WTC11 (cell line): Measurements from ENCODE around the gene KANSL1L. TPM values are rescaled to one million over a fixed set of nuclear protein-coding genes. Genes with fewer than 3 reads are reported as not detected.

Source experiments
- ATAC-seq: fragments of 200-7000 bp; cut with Tn5 transposase; 2 replicates; pipeline ENCODE4 v1.10.0; 2021; ENCODE audit warnings: mild to moderate bottlenecking, moderate library complexity
- CTCF ChIA-PET: fragments of 300-600 bp; sonication (Branson Sonifier 250); formaldehyde crosslinking; loops from one replicate; lab custom pipeline; 2021; ENCODE audit warnings: antibody characterized with exemption; lab: Charles Lee
- POLR2A ChIA-PET: fragments of 350-600 bp; sonication (Branson Sonifier 250); formaldehyde crosslinking; loops from one replicate; lab custom pipeline; 2021; ENCODE audit warnings: antibody characterized with exemption; lab: Charles Lee
- DNase-seq: peaks from one replicate; pipeline ENCODE4 v3.0.0; 2021; ENCODE audit warnings: low spot score
- H3K27ac Mint-ChIP-seq: 2 replicates; pipeline ENCODE4 v1.8.0; 2021; ENCODE audit warnings: mixed read lengths
- H3K27me3 Mint-ChIP-seq: 2 replicates; pipeline ENCODE4 v1.8.0; 2021; ENCODE audit warnings: low read depth, mild to moderate bottlenecking, moderate library complexity, mixed read lengths
- H3K36me3 Mint-ChIP-seq: 2 replicates; pipeline ENCODE4 v1.8.0; 2021; ENCODE audit warnings: mixed read lengths
- H3K4me1 Mint-ChIP-seq: 2 replicates; pipeline ENCODE4 v1.8.0; 2022; ENCODE audit warnings: mixed read lengths
- H3K4me3 Mint-ChIP-seq: 2 replicates; pipeline ENCODE4 v1.8.0; 2021; ENCODE audit warnings: mild to moderate bottlenecking, moderate library complexity, mixed read lengths
- H3K9me3 Mint-ChIP-seq: 2 replicates; pipeline ENCODE4 v1.8.0; 2021; ENCODE audit warnings: mixed read lengths
- ARID4B ChIP-seq: sonication (generic); formaldehyde crosslinking; IDR thresholded peaks from 2 replicates; pipeline ENCODE4 v1.8.0; 2023; ENCODE audit warnings: missing genetic modification reagents, mild to moderate bottlenecking, borderline replicate concordance
- E2F1 ChIP-seq: sonication (generic); formaldehyde crosslinking; IDR thresholded peaks from 2 replicates; pipeline ENCODE4 v1.8.0; 2022; ENCODE audit warnings: mild to moderate bottlenecking, missing genetic modification reagents
- ELF4 ChIP-seq: sonication (generic); formaldehyde crosslinking; IDR thresholded peaks from 2 replicates; pipeline ENCODE4 v1.8.1; 2022; ENCODE audit warnings: low read depth, mild to moderate bottlenecking, moderate library complexity, missing genetic modification reagents
- FOXK1 ChIP-seq: sonication (generic); formaldehyde crosslinking; IDR thresholded peaks from 2 replicates; pipeline ENCODE4 v1.8.0; 2022; ENCODE audit warnings: mild to moderate bottlenecking, moderate library complexity, missing genetic modification reagents
- HMGXB4 ChIP-seq: sonication (generic); formaldehyde crosslinking; IDR thresholded peaks from 2 replicates; pipeline ENCODE4 v1.8.1; 2023; ENCODE audit warnings: mild to moderate bottlenecking, moderate library complexity, missing genetic modification reagents
- JAZF1 ChIP-seq: fragments of 250-450 bp; sonication (Bioruptor Pico); IDR thresholded peaks from 2 replicates; pipeline ENCODE4 v1.9.0; 2021; ENCODE audit warnings: moderate library complexity, mild to moderate bottlenecking, inconsistent platforms
- JUN ChIP-seq: sonication (generic); formaldehyde crosslinking; IDR thresholded peaks from 2 replicates; pipeline ENCODE4 v1.8.0; 2023; ENCODE audit warnings: mild to moderate bottlenecking, missing genetic modification reagents
- MLX ChIP-seq: sonication (generic); formaldehyde crosslinking; IDR thresholded peaks from 2 replicates; pipeline ENCODE4 v1.8.1; 2023; ENCODE audit warnings: mild to moderate bottlenecking, missing genetic modification reagents, moderate library complexity
- NFATC4 ChIP-seq: fragments of 250-450 bp; sonication (Bioruptor Pico); IDR thresholded peaks from 2 replicates; pipeline ENCODE4 v1.9.0; 2021; ENCODE audit warnings: mild to moderate bottlenecking
- NFYB ChIP-seq: sonication (generic); formaldehyde crosslinking; conservative IDR thresholded peaks from 2 replicates; pipeline ENCODE4 v1.8.0; 2022; ENCODE audit warnings: low read depth, missing genetic modification reagents
- NR2C2 ChIP-seq: sonication (generic); formaldehyde crosslinking; IDR thresholded peaks from 2 replicates; pipeline ENCODE4 v1.8.0; 2022; ENCODE audit warnings: mild to moderate bottlenecking, missing genetic modification reagents
- SMAD3 ChIP-seq: sonication (generic); formaldehyde crosslinking; IDR thresholded peaks from 2 replicates; pipeline ENCODE4 v1.8.0; 2022; ENCODE audit warnings: missing genetic modification reagents, mild to moderate bottlenecking, borderline replicate concordance
- SMAD4 ChIP-seq: sonication (generic); formaldehyde crosslinking; IDR thresholded peaks from 2 replicates; pipeline ENCODE4 v1.8.0; 2022; ENCODE audit warnings: mild to moderate bottlenecking, missing genetic modification reagents
- SOX15 ChIP-seq: fragments of 250-450 bp; sonication (Bioruptor Pico); IDR thresholded peaks from 2 replicates; pipeline ENCODE4 v1.9.0; 2021; ENCODE audit warnings: mild to moderate bottlenecking
- TCF7 ChIP-seq: sonication (generic); formaldehyde crosslinking; IDR thresholded peaks from 2 replicates; pipeline ENCODE4 v1.8.0; 2022; ENCODE audit warnings: mild to moderate bottlenecking, low read depth, missing genetic modification reagents, moderate library complexity
- USF2 ChIP-seq: sonication (generic); formaldehyde crosslinking; IDR thresholded peaks from 2 replicates; pipeline ENCODE4 v1.8.1; 2023; ENCODE audit warnings: mild to moderate bottlenecking, missing genetic modification reagents, moderate library complexity
- ZMAT4 ChIP-seq: fragments of 250-450 bp; sonication (Bioruptor Pico); IDR thresholded peaks from 2 replicates; pipeline ENCODE4 v1.9.0; 2021; ENCODE audit warnings: mild to moderate bottlenecking
- ZNF138 ChIP-seq: sonication (generic); formaldehyde crosslinking; conservative IDR thresholded peaks from 2 replicates; pipeline ENCODE4 v1.8.1; 2022; ENCODE audit warnings: mild to moderate bottlenecking, moderate library complexity, missing genetic modification reagents
- ZNF425 ChIP-seq: fragments of 250-450 bp; sonication (Bioruptor Pico); conservative IDR thresholded peaks from 2 replicates; pipeline ENCODE4 v1.9.0; 2021; ENCODE audit warnings: mild to moderate bottlenecking
- total RNA-seq: library from RNA; stranded (reverse); gene quantifications from 3 replicates; pipeline ENCODE4 v1.2.3, GENCODE V29; 2021

Gene KANSL1L
- total RNA-seq, 1 experiment from 2014 or later, result 11.4 TPM

GRCh38 chr2:210092791-210093190 lies 78.4 kb downstream of the KANSL1L start:
- ATAC-seq (peak; percentile 88), DNase-seq (no peak)
- no peak for TF ChIP-seq SMAD4 (CRISPR knock-in tag)
- TF ChIP-seq MLX (CRISPR knock-in tag), result no peak
- TF ChIP-seq USF2 (CRISPR knock-in tag), result no peak
- TF ChIP-seq JAZF1 (CRISPR knock-in tag), result no peak
- no peak for TF ChIP-seq FOXK1 (CRISPR knock-in tag)
- no peak for TF ChIP-seq NR2C2 (CRISPR knock-in tag)
- TF ChIP-seq ELF4, result no peak
- TF ChIP-seq NFYB, result no peak
- TF ChIP-seq ZMAT4 (CRISPR knock-in tag), result no peak
- no peak for TF ChIP-seq ARID4B (CRISPR knock-in tag)
- no peak for TF ChIP-seq NFATC4 (CRISPR knock-in tag)
- no peak for TF ChIP-seq JUN (CRISPR knock-in tag)
- no peak for TF ChIP-seq ZNF138 (CRISPR knock-in tag)
- no peak for TF ChIP-seq SOX15
- TF ChIP-seq ZNF425, result no peak
- TF ChIP-seq TCF7 (CRISPR knock-in tag), result no peak
- no peak for TF ChIP-seq HMGXB4 (CRISPR knock-in tag)
- no peak for TF ChIP-seq E2F1 (CRISPR knock-in tag)
- no peak for TF ChIP-seq SMAD3 (CRISPR knock-in tag)
- no peak overlapping the region for H3K4me3 Mint-ChIP-seq
- CTCF ChIA-PET, result no interaction called here
- no peaks in the 10 kb centered on the region for H3K27me3 Mint-ChIP-seq
- POLR2A ChIA-PET, result no interaction called here
- H3K36me3 Mint-ChIP-seq, result no peaks in the 10 kb centered on the region
- H3K4me1 Mint-ChIP-seq, result peaks cover 6% of the 10 kb centered on the region
- H3K27ac Mint-ChIP-seq, result no peak overlapping the region
- H3K9me3 Mint-ChIP-seq, result no peaks in the 10 kb centered on the region
